ENCODE data around the gene CST9. TPM values are rescaled to one million over a fixed set of nuclear protein-coding genes. Genes with fewer than 3 reads are reported as not detected.

The CST9 gene
- total RNA-seq, 1 donor from 2014 or later, result not detected

Other genes with a start within 250 kb of the CST9 start
- 17.3 TPM for gene GZF1, start 243.7 kb downstream of the CST9 start, total RNA-seq
- 18.9 TPM for gene NAPB, start 184.4 kb downstream of the CST9 start, total RNA-seq
- not detected for gene CSTL1, start 166.2 kb downstream of the CST9 start, total RNA-seq
- gene CST11, start 153.0 kb downstream of the CST9 start, total RNA-seq, result not detected
- gene CST8, start 114.8 kb downstream of the CST9 start, total RNA-seq, result not detected
- not detected for gene CST9L, start 37.4 kb downstream of the CST9 start, total RNA-seq
- 69.7 TPM for gene CST3, start 32.0 kb upstream of the CST9 start, total RNA-seq
- gene CST4, start 83.1 kb upstream of the CST9 start, total RNA-seq, result not detected
- gene CST1, start 145.0 kb upstream of the CST9 start, total RNA-seq, result not detected
- gene CST2, start 220.8 kb upstream of the CST9 start, total RNA-seq, result not detected